Cardiac muscle cell (in vitro differentiated cells and primary cell): ENCODE data around the gene TWF1. TPM values are rescaled to one million over a fixed set of nuclear protein-coding genes. Genes with fewer than 3 reads are reported as not detected.
A peak's percentile ranks its signal among the peaks of the same experiment; 100 is the strongest.

Experiments
- DNase-seq, 2 donors: peaks; one replicate each; pipeline versions ENCODE4 v3.0.0 to v3.0.0-alpha.2; 2010 to 2017; ENCODE audit warnings: low read depth in 1 of 2, low spot score in 1 of 2
- H3K27ac ChIP-seq: fragments of 200-600 bp; sonication (generic); 2 replicates; pipeline ENCODE4 v1.5.1; 2016
- H3K27me3 ChIP-seq: fragments of 200-600 bp; sonication (generic); 2 replicates; pipeline ENCODE4 v1.6.0; 2016; ENCODE audit warnings: control low read depth
- H3K36me3 ChIP-seq: fragments of 200-600 bp; sonication (generic); 2 replicates; pipeline ENCODE4 v1.5.1; 2016; ENCODE audit warnings: control low read depth
- H3K4me1 ChIP-seq: fragments of 200-600 bp; sonication (generic); 2 replicates; pipeline ENCODE4 v1.8.1; 2017; ENCODE audit warnings: low read depth, mild to moderate bottlenecking, mixed run types
- H3K4me3 ChIP-seq: fragments of 200-600 bp; sonication (generic); 2 replicates; pipeline ENCODE4 v1.5.1; 2016; ENCODE audit warnings: mild to moderate bottlenecking
- H3K9me3 ChIP-seq: fragments of 200-600 bp; sonication (generic); 2 replicates; pipeline ENCODE4 v1.5.1; 2017; ENCODE audit warnings: low read depth, mild to moderate bottlenecking, control low read depth
- polyA plus RNA-seq: library from polyadenylated mRNA; unstranded; fragments of >200 nt; fragmentation: Nextera tagmentation; extraction: Ambion mirVana; gene quantifications from 2 replicates; pipeline ENCODE4 v1.2.1, GENCODE V29; 2016
- total RNA-seq: library from RNA; depleted of rRNA; stranded (reverse); fragments of >200 nt; gene quantifications from 2 replicates; pipeline ENCODE4 v1.2.3, GENCODE V29; 2016
- TF ChIP-seq, protein P1 (sequence below): IDR thresholded peaks from 2 replicates; pipeline ENCODE4 v1.5.1; 2012; ENCODE audit warnings: low read depth, mild to moderate bottlenecking, low read length

The TWF1 gene
- total and polyA plus RNA-seq, 2 experiments from 2014 or later: 28.7 to 31.6 TPM

DNA sequence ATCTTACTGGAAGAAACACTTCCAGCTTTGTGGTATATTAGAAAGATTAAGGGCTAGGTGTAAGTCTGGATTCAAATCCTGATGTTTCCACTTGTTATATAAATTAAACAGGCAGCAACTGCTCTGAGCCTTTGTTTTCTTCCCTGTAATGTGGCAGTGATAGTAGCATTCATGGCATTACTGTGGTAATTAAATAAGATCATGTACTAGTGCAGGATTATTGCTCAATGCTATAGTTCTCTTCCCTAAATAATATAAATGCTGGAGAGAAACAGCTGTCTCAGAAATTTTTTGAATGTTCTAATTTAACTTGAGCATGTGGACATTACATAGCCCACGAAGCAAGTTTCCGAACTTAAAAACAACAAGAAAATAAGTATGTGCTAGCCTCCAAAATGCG lies 35.1 kb upstream of the TWF1 start:
- Histone ChIP-seq H3K9me3 (no peaks in the 10 kb centered on the region), H3K27me3 (peaks cover 6% of the 10 kb centered on the region), H3K4me1 (no peaks in the 10 kb centered on the region), H3K4me3 (no peak overlapping the region), H3K27ac (no peak overlapping the region), H3K36me3 (no peaks in the 10 kb centered on the region)
- TF ChIP-seq, protein P1, sequence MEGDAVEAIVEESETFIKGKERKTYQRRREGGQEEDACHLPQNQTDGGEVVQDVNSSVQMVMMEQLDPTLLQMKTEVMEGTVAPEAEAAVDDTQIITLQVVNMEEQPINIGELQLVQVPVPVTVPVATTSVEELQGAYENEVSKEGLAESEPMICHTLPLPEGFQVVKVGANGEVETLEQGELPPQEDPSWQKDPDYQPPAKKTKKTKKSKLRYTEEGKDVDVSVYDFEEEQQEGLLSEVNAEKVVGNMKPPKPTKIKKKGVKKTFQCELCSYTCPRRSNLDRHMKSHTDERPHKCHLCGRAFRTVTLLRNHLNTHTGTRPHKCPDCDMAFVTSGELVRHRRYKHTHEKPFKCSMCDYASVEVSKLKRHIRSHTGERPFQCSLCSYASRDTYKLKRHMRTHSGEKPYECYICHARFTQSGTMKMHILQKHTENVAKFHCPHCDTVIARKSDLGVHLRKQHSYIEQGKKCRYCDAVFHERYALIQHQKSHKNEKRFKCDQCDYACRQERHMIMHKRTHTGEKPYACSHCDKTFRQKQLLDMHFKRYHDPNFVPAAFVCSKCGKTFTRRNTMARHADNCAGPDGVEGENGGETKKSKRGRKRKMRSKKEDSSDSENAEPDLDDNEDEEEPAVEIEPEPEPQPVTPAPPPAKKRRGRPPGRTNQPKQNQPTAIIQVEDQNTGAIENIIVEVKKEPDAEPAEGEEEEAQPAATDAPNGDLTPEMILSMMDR: no peak
- peak in 1 of 2 donors; percentile 30 for DNase-seq

DNA sequence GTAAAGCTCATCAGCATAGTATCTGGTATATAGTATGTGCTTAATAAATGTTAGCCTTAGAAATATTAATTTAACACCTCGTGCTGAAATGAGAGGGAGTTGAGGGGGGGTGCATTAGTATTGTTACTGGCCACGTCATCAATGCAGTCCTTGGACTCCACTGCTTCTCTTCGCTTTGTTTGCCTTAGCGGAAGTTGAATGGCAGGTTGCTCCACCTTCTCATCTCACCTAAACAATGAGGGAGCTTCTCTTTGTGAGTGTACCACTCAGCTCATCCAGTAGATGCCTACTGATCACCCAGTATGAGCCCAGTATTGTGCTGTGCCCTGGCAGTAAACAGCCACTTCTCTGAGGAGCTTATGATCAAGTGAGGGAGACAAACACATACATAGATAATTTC lies 34.2 kb upstream of the TWF1 start:
- no peak overlapping the region for H3K27ac ChIP-seq
- H3K27me3 ChIP-seq: peaks cover 6% of the 10 kb centered on the region

DNA sequence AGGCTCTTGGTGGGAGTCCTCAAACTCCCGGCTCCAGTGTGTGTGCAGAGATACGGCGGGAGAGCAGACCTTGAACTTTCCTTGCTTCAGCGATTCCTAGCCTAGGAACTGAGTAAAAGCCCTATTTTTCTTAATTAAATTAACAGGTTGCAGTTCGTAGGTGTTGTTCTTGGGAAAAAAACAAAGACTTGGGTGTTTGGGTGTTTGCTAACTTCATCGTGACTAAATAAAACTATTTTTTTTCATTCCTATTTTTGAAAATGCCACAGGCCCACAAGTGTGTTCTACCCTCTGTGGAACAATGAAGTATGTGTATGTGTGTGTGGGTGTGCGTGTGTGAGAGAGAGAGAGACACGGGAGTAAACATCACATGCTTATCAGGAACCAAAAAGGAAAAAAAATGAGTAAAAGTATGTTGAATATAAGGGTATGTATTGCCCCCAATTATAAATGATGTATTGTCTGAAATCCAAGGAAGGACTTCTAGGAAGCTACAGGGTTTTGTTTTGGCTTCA lies 30.4 kb upstream of the TWF1 start:
- Histone ChIP-seq H3K27me3 (peaks cover 27% of the 10 kb centered on the region), H3K4me3 (peak overlapping the region; percentile 72), H3K36me3 (no peaks in the 10 kb centered on the region), H3K27ac (peak overlapping the region; percentile 94), H3K9me3 (no peaks in the 10 kb centered on the region), H3K4me1 (no peaks in the 10 kb centered on the region)
- DNase-seq: peak in 1 of 2 donors; percentile 51
- TF ChIP-seq, protein P1: no peak

More for the DNA sequence above, 34.2 kb upstream of the TWF1 start:
- Histone ChIP-seq H3K4me1 (no peaks in the 10 kb centered on the region), H3K4me3 (no peak overlapping the region), H3K36me3 (no peaks in the 10 kb centered on the region), H3K9me3 (no peaks in the 10 kb centered on the region)
- TF ChIP-seq, protein P1: no peak
- DNase-seq: no peak

DNA sequence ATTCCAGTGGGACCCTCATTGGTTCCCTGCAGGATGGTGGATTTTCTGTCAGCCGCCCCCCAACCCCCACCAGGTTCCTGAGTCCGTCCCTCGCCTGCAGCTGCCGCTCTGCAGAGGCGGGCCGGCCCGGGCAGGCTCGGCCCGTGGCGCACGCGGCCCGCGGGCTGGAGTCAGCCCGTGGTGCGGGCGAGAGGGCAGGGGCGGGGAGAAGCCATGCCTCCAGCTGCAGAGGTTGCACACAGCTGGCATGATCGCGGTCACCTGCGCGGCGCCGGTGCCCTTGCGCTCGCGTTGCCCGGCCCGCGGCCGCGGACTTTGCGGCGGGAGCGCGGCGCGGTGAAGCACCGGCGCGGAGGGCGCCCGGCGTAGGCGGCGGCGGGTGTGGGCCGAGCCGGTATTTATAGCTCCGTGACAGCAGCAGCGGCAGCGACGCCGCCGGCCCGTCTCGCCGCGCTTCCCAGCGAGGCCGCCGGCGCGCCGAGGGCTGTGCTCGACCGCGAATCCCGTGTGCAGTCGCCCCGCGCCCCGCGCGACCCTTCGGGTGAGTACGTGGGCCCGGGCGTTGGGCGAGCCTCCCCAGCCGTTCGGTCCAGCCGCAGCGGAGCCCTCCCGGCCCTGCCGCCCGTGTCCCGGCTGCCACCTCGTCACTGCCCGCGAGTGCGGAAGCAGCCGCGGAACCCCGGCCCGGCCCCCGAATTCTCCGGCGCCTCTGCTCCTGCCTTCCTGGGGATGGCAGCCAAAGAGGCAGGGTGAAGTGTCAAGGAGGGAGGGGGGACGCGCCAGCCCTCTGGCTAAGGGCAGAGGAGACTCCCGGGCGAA lies 29.7 kb upstream of the TWF1 start, which contains the start of gene TMEM117:
Gene TMEM117 (plus strand): TSS at position 426 of the 819 bp plus-strand sequence.
- Histone ChIP-seq H3K4me3 (peak within 1 kb of the TSS; percentile 72), H3K27ac (peak within 1 kb of the TSS; percentile 94), H3K27me3 (peaks cover 27% of the 10 kb centered on the region), H3K9me3 (no peaks in the 10 kb centered on the region), H3K36me3 (no peaks in the 10 kb centered on the region), H3K4me1 (no peaks in the 10 kb centered on the region)
- DNase-seq: peak; percentile 68 to 79
- TF ChIP-seq, protein P1: no peak

DNA sequence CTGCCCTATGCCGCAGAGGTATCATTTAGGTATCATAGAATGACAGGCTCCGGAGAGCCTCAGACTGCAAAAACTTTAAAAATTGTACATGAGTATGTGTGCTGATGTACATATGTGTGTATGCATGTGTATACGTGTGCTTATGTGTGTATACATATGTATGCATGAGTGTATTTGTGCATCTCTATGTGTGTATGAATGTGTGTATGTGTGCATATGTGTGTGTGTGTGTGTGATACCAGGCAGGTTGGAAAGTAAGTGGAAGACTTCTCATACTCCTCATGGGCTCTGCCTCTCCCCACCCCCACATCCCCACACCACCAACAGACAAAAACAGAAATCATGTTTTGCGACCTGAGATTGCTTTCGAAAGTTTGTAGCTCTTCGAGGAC lies 29.1 kb upstream of the TWF1 start:
- H3K4me3 ChIP-seq: peak overlapping the region; percentile 72
- H3K9me3 ChIP-seq: no peaks in the 10 kb centered on the region
- TF ChIP-seq, protein P1: no peak
- H3K27ac ChIP-seq: no peak overlapping the region
- DNase-seq: no peak
- H3K4me1 ChIP-seq: no peaks in the 10 kb centered on the region
- no peaks in the 10 kb centered on the region for H3K36me3 ChIP-seq
- peaks cover 25% of the 10 kb centered on the region for H3K27me3 ChIP-seq
